ENCODE results near the gene ZNF140. TPM values are rescaled to one million over a fixed set of nuclear protein-coding genes. Genes with fewer than 3 reads are reported as not detected.

The ZNF140 gene
- total RNA-seq, 6 donors from 2014 or later: 3.9 to 15.2 (median 13.0) TPM

DNA sequence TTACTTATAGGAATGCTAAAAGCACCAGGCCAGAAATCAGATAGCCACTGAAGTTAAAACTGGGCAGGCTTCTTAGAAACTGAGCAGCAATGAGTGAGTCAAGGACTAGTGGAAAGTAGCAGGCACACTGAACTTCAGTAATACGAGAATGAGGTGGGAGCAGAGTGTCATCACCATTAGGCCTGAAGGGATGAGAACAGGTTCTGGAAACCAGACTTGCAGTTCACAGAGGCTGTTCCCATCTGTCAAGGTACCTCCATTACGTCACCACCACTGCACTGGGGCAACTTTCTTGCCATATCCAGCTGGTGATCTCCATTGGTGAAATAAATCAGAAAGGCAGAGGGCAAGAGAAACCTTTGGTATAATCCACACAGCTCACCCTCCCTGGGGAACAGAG lies 65.3 kb downstream of the ZNF140 start:
- DNase-seq (no peak), ATAC-seq (ENCODE audit: low FRiP score in 2 of 2) (no peak)
- no peak overlapping the region for H3K27ac ChIP-seq
- no peaks in the 10 kb centered on the region for H3K27me3 ChIP-seq
- no peak overlapping the region for H3K4me3 ChIP-seq
- no peak for TF ChIP-seq POLR2AphosphoS5 (IDR thresholded peaks at IDR 0.05)
- no peak for TF ChIP-seq EP300 (IDR thresholded peaks at IDR 0.05)
- TF ChIP-seq POLR2A (IDR thresholded peaks at IDR 0.05): no peak
- TF ChIP-seq, protein P1, sequence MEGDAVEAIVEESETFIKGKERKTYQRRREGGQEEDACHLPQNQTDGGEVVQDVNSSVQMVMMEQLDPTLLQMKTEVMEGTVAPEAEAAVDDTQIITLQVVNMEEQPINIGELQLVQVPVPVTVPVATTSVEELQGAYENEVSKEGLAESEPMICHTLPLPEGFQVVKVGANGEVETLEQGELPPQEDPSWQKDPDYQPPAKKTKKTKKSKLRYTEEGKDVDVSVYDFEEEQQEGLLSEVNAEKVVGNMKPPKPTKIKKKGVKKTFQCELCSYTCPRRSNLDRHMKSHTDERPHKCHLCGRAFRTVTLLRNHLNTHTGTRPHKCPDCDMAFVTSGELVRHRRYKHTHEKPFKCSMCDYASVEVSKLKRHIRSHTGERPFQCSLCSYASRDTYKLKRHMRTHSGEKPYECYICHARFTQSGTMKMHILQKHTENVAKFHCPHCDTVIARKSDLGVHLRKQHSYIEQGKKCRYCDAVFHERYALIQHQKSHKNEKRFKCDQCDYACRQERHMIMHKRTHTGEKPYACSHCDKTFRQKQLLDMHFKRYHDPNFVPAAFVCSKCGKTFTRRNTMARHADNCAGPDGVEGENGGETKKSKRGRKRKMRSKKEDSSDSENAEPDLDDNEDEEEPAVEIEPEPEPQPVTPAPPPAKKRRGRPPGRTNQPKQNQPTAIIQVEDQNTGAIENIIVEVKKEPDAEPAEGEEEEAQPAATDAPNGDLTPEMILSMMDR (IDR thresholded peaks at IDR 0.05): no peak
- 93 to 97% methylated on average over 2 of the region's 2 CpGs for WGBS, 2 donors
- peaks cover 60 to 99% (median 94%) of the 10 kb centered on the region in 4 donors for H3K9me3 ChIP-seq
- H3K4me1 ChIP-seq: no peaks in the 10 kb centered on the region
- peaks cover 12 to 70% (median 41%) of the 10 kb centered on the region in 4 donors for H3K36me3 ChIP-seq

DNA sequence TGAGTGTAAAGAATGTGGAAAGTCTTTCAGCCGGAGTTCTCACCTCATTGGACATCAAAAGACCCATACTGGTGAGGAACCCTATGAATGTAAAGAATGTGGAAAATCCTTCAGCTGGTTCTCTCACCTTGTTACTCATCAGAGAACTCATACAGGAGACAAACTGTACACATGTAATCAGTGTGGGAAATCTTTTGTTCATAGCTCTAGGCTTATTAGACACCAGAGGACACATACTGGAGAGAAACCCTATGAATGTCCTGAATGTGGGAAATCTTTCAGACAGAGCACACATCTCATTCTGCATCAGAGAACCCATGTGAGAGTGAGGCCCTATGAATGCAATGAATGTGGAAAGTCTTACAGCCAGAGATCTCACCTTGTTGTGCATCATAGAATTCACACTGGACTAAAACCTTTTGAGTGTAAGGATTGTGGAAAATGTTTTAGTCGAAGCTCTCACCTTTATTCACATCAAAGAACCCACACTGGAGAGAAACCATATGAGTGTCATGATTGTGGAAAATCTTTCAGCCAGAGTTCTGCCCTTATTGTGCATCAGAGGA lies 75.5 kb downstream of the ZNF140 start:
- DNase-seq: no peak
- ATAC-seq (ENCODE audit: low FRiP score in 2 of 2): no peak
- WGBS, 2 donors: 93 to 95% methylated on average over 2 of the region's 2 CpGs
- no peaks in the 10 kb centered on the region for H3K4me1 ChIP-seq
- TF ChIP-seq POLR2A (IDR thresholded peaks at IDR 0.05) (no peak), POLR2AphosphoS5 (IDR thresholded peaks at IDR 0.05) (no peak), EP300 (IDR thresholded peaks at IDR 0.05) (no peak)
- TF ChIP-seq, protein P1 (IDR thresholded peaks at IDR 0.05): no peak
- no peak overlapping the region for H3K4me3 ChIP-seq
- peaks cover 35 to 62% (median 51%) of the 10 kb centered on the region in 4 donors for H3K36me3 ChIP-seq
- H3K27ac ChIP-seq: no peak overlapping the region
- no peaks in the 10 kb centered on the region for H3K27me3 ChIP-seq
- H3K9me3 ChIP-seq: peaks cover 96 to 100% (median 99%) of the 10 kb centered on the region in 4 donors

Other genes with a start within 250 kb of the ZNF140 start
- gene CHFR, start 193.3 kb upstream of the ZNF140 start, total RNA-seq: 100 to 1,000 TPM in 2 of 6 donors, 10 to 100 TPM in 4; 42.2 to 136 (median 50.5) TPM
- 10 to 100 TPM in 2 of 6 donors, 1 to 10 TPM in 4; 6.5 to 24.1 (median 9.4) TPM for gene ZNF605, start 124.6 kb upstream of the ZNF140 start, total RNA-seq
- gene ZNF26, start 94.6 kb upstream of the ZNF140 start, total RNA-seq: 10 to 100 TPM in 5 of 6 donors, 1 to 10 TPM in 1; 8.9 to 17.6 (median 13.6) TPM
- 10 to 100 TPM in 5 of 6 donors, 1 to 10 TPM in 1; 6.9 to 37.2 (median 18.3) TPM for gene ZNF84, start 43.4 kb upstream of the ZNF140 start, total RNA-seq
- gene ZNF891, start 49.4 kb downstream of the ZNF140 start, total RNA-seq: 1 to 10 TPM; 1.1 to 5.2 (median 1.7) TPM
- gene ZNF10, start 49.7 kb downstream of the ZNF140 start, total RNA-seq: 10 to 100 TPM in 2 of 6 donors, 1 to 10 TPM in 4; 1.1 to 16.8 (median 7.7) TPM
- 10 to 100 TPM; 15.5 to 37.7 (median 20.9) TPM for gene ZNF268, start 100.6 kb downstream of the ZNF140 start, total RNA-seq
- gene ANHX, start 155.0 kb downstream of the ZNF140 start, total RNA-seq: not detected